GM21737 (cell line): ENCODE data around the gene EID1.
"Not testable (repeated sequence)": the region's sequence is repeated elsewhere in the genome, so short reads cannot be mapped to it uniquely, and the experiment has no call there.

ENCODE experiments used
- ATAC-seq: cut with Tn5 transposase; IDR thresholded peaks from one replicate; pipeline ENCODE4 v1.9.1; 2021; ENCODE audit warnings: mild to moderate bottlenecking, moderate library complexity; ENCODE audit not compliant: unreplicated experiment

EID1 gene

DNA sequence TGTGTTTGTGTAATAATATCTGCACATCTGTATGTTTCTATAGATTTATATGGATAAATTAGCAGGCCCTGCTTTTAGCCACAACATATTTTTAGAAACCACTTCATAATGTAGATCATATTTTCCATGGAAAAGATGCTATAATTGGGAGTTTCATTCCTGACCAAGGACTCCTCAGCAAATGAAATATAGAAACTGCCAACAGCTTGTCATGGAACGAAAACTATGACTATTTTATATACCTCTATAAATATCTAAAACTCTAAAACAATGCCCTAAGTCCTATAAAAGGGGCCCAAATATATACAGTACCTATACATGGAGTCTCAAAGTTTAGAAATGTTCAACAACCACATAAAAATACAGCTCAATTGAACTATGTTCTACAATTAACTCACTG lies 27.9 kb downstream of the EID1 start:
- ATAC-seq, result no peak

- not testable (repeated sequence) for ATAC-seq
Observed at GRCh38 chr15:48909313-48909712, 31.4 kb downstream of the EID1 start.

DNA sequence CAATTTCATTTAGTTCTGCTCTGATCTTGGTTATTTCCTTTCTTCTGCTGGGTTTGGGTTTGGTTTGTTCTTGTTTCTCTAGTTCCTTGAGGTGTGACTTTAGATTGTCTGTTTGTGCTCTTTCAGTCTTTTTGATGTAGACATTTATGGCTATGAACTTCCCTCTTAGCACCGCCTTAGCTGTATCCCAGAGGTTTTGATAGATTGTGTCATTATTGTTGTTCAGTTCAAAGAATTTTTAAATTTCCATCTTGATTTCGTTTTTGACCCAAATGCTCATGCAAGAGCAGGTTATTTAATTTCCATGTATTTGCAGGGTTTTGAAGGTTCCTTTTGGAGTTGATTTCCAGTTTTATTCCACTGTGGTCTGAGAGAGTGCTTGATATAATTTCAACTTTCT lies 32.6 kb downstream of the EID1 start:
- ATAC-seq, result not testable (repeated sequence)

- ATAC-seq, result no peak
Observed at GRCh38 chr15:48913141-48913540, 35.2 kb downstream of the EID1 start.

GRCh38 chr15:48914717-48915116 lies 36.8 kb downstream of the EID1 start:
- ATAC-seq, result no peak

GRCh38 chr15:48915861-48916260 lies 37.9 kb downstream of the EID1 start:
- ATAC-seq, result no peak

- no peak for ATAC-seq
Observed at GRCh38 chr15:48916721-48917120, 38.8 kb downstream of the EID1 start.

GRCh38 chr15:48922046-48922445 lies 44.1 kb downstream of the EID1 start:
- ATAC-seq, result no peak

DNA sequence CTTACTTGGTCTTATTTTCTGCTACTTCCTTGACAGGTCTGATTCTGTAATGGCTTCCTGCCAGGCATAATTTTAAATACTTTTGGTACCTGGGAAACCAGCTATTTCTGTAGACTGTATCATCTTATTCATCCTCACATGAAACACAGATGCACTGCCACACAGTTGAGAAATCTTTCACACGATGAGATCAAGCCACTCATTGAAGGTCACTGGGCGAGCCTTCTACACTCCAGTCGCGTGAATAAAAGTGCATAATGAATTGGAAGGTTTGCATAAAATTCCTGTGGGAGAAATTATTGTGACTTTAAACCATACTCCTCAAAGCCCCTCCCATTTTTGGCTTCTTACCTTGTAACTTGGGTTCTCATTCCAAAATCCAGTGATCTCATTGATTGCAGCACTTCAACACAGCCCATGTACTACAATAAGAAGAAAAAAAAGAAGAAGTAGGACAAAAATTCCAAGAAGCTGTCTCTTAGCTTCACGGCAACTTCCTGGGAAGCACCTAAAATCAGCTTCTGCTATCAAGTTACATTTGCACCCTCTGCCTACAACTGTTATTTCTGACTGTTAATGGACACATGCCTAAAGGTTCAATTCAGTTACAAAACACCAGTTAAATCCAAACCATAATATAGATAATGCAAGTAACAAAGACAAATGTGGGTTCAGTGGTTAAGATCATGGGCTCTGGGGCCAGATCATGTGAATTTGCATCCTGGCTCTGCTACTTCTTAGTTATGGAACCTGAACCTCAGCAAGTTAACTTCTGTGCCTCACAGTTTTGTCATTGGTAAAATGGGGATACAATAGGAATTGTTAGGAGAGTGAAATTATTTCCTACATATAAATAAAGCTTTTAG lies 46.8 kb downstream of the EID1 start:
- ATAC-seq, result no peak

- ATAC-seq, result no peak
Observed at GRCh38 chr15:48925714-48926223, 47.8 kb downstream of the EID1 start.

DNA sequence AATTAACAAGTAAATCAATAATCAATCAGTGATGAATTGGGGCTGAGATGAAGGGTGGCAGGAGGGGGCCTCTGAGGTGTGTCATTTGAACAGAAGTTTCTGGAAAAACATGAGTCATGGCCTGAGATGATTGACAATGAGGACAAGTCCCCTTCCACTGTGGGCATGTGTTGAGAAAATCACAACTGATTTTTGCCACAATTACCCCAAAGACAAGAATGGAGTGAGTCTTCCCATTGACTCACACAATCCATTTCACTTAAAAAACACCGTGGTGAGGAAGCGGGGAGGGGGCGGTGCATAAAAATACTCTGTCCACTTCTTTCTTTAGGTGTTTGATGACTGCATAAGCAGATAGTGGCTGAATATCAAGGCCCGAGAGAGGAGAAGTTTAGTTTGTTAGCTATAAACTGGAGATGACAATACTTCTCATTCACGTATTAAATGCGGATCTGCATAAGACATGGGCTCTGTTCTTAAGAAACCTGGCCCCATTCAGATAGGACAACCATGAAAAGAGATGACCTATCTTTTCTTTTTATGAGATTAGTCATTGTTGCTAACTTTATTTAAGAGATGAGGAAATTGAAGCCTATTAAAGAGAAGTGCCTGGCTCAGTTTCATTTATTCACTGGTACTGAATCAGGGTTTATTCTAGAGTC lies 51.1 kb downstream of the EID1 start:
- ATAC-seq, result no peak

GRCh38 chr15:48929661-48930060 lies 51.7 kb downstream of the EID1 start:
- ATAC-seq, result no peak
